ENCODE measurements around the gene SLC30A10.
"Not testable (repeated sequence)": the region's sequence is repeated elsewhere in the genome, so short reads cannot be mapped to it uniquely, and the experiment has no call there.

SLC30A10 gene

GRCh38 chr1:219906924-219907771 lies 21.2 kb downstream of the SLC30A10 start:
- H3K4me1 ChIP-seq (ENCODE audit: insufficient read depth, low read length): peaks cover 5% of the 10 kb centered on the region; the same call in 1 of the 2 replicates
- 91% methylated on average over 5 of the region's 5 CpGs for WGBS
- H3K27me3 ChIP-seq (ENCODE audit: insufficient read depth, low read length): no peaks in the 10 kb centered on the region
- H3K4me3 ChIP-seq (ENCODE audit: low read length): no peak overlapping the region
- H3K9ac ChIP-seq (ENCODE audit: low read depth, low read length): no peak overlapping the region
- H3K9me3 ChIP-seq (ENCODE audit: insufficient read depth, low read depth, low read length): no peaks in the 10 kb centered on the region
- no peaks in the 10 kb centered on the region for H3K36me3 ChIP-seq (ENCODE audit: insufficient read depth, low read length)
- H3K27ac ChIP-seq (ENCODE audit: low read depth, low read length): no peak overlapping the region

GRCh38 chr1:219906565-219906923 lies 21.8 kb downstream of the SLC30A10 start:
- not testable (repeated sequence) for H3K27ac ChIP-seq (ENCODE audit: low read depth, low read length); H3K9ac ChIP-seq (ENCODE audit: low read depth, low read length); H3K4me1 ChIP-seq (ENCODE audit: insufficient read depth, low read length); H3K9me3 ChIP-seq (ENCODE audit: insufficient read depth, low read depth, low read length); H3K36me3 ChIP-seq (ENCODE audit: insufficient read depth, low read length); H3K27me3 ChIP-seq (ENCODE audit: insufficient read depth, low read length); H3K4me3 ChIP-seq (ENCODE audit: low read length)
- 94% methylated on average over 8 of the region's 8 CpGs for WGBS

GRCh38 chr1:219905524-219905923 lies 22.8 kb downstream of the SLC30A10 start:
- H3K9ac ChIP-seq (ENCODE audit: low read depth, low read length): no peak overlapping the region
- no peak overlapping the region for H3K4me3 ChIP-seq (ENCODE audit: low read length)
- H3K27me3 ChIP-seq (ENCODE audit: insufficient read depth, low read length): no peaks in the 10 kb centered on the region
- no peaks in the 10 kb centered on the region for H3K36me3 ChIP-seq (ENCODE audit: insufficient read depth, low read length)
- 88% methylated on average over 4 of the region's 4 CpGs for WGBS
- H3K9me3 ChIP-seq (ENCODE audit: insufficient read depth, low read depth, low read length): no peaks in the 10 kb centered on the region
- H3K27ac ChIP-seq (ENCODE audit: low read depth, low read length): no peak overlapping the region
- 0 out of 2 replicates have a peak, but pooled peaks cover under 1% of the 10 kb centered on the region for H3K4me1 ChIP-seq (ENCODE audit: insufficient read depth, low read length)

GRCh38 chr1:219904934-219905333 lies 23.4 kb downstream of the SLC30A10 start:
- Histone ChIP-seq H3K36me3 (ENCODE audit: insufficient read depth, low read length) (no peaks in the 10 kb centered on the region), H3K27ac (ENCODE audit: low read depth, low read length) (no peak overlapping the region), H3K27me3 (ENCODE audit: insufficient read depth, low read length) (no peaks in the 10 kb centered on the region), H3K9ac (ENCODE audit: low read depth, low read length) (no peak overlapping the region), H3K4me1 (ENCODE audit: insufficient read depth, low read length) (0 out of 2 replicates have a peak, but pooled peaks cover 6% of the 10 kb centered on the region), H3K4me3 (ENCODE audit: low read length) (no peak overlapping the region), H3K9me3 (ENCODE audit: insufficient read depth, low read depth, low read length) (no peaks in the 10 kb centered on the region)
- 61% methylated on average over 1 of the region's 2 CpGs for WGBS

GRCh38 chr1:219903353-219903871 lies 24.9 kb downstream of the SLC30A10 start:
- H3K27ac ChIP-seq (ENCODE audit: low read depth, low read length): no peak overlapping the region
- no peaks in the 10 kb centered on the region for H3K27me3 ChIP-seq (ENCODE audit: insufficient read depth, low read length)
- no peaks in the 10 kb centered on the region for H3K36me3 ChIP-seq (ENCODE audit: insufficient read depth, low read length)
- H3K9me3 ChIP-seq (ENCODE audit: insufficient read depth, low read depth, low read length): no peaks in the 10 kb centered on the region
- H3K4me1 ChIP-seq (ENCODE audit: insufficient read depth, low read length): 0 out of 2 replicates have a peak, but pooled peaks cover 7% of the 10 kb centered on the region
- H3K4me3 ChIP-seq (ENCODE audit: low read length): no peak overlapping the region
- no peak overlapping the region for H3K9ac ChIP-seq (ENCODE audit: low read depth, low read length)
- WGBS: 87% methylated on average over 5 of the region's 5 CpGs

GRCh38 chr1:219902951-219903350 lies 25.4 kb downstream of the SLC30A10 start:
- H3K9me3 ChIP-seq (ENCODE audit: insufficient read depth, low read depth, low read length): no peaks in the 10 kb centered on the region
- H3K36me3 ChIP-seq (ENCODE audit: insufficient read depth, low read length): no peaks in the 10 kb centered on the region
- WGBS: 71% methylated on average over 4 of the region's 4 CpGs
- H3K4me3 ChIP-seq (ENCODE audit: low read length): no peak overlapping the region
- no peaks in the 10 kb centered on the region for H3K27me3 ChIP-seq (ENCODE audit: insufficient read depth, low read length)
- 0 out of 2 replicates have a peak, but pooled peaks cover 7% of the 10 kb centered on the region for H3K4me1 ChIP-seq (ENCODE audit: insufficient read depth, low read length)
- H3K9ac ChIP-seq (ENCODE audit: low read depth, low read length): no peak overlapping the region
- H3K27ac ChIP-seq (ENCODE audit: low read depth, low read length): no peak overlapping the region

- no peak overlapping the region for H3K4me3 ChIP-seq (ENCODE audit: low read length)
- H3K9ac ChIP-seq (ENCODE audit: low read depth, low read length): no peak overlapping the region
- H3K27ac ChIP-seq (ENCODE audit: low read depth, low read length): no peak overlapping the region
These were observed 27.5 kb downstream of the SLC30A10 start for GRCh38 chr1:219900882-219901281.

GRCh38 chr1:219900201-219900600 lies 28.2 kb downstream of the SLC30A10 start:
- no peaks in the 10 kb centered on the region for H3K27me3 ChIP-seq (ENCODE audit: insufficient read depth, low read length)
- WGBS: 71% methylated on average over 1 of the region's 1 CpG
- H3K4me3 ChIP-seq (ENCODE audit: low read length): no peak overlapping the region
- H3K27ac ChIP-seq (ENCODE audit: low read depth, low read length): no peak overlapping the region
- no peaks in the 10 kb centered on the region for H3K36me3 ChIP-seq (ENCODE audit: insufficient read depth, low read length)
- 0 out of 2 replicates have a peak, but pooled peaks cover 18% of the 10 kb centered on the region for H3K4me1 ChIP-seq (ENCODE audit: insufficient read depth, low read length)
- H3K9ac ChIP-seq (ENCODE audit: low read depth, low read length): no peak overlapping the region
- no peaks in the 10 kb centered on the region for H3K9me3 ChIP-seq (ENCODE audit: insufficient read depth, low read depth, low read length)

More at GRCh38 chr1:219900882-219901281, 27.5 kb downstream of the SLC30A10 start:
- Histone ChIP-seq H3K27me3 (ENCODE audit: insufficient read depth, low read length) (no peaks in the 10 kb centered on the region), H3K9me3 (ENCODE audit: insufficient read depth, low read depth, low read length) (no peaks in the 10 kb centered on the region), H3K4me1 (ENCODE audit: insufficient read depth, low read length) (0 out of 2 replicates have a peak, but pooled peaks cover 15% of the 10 kb centered on the region), H3K36me3 (ENCODE audit: insufficient read depth, low read length) (no peaks in the 10 kb centered on the region)
- WGBS: no CpG with 5 or more reads among the region's 1 CpG

- 0 out of 2 replicates have a peak, but pooled peaks cover 18% of the 10 kb centered on the region for H3K4me1 ChIP-seq (ENCODE audit: insufficient read depth, low read length)
- H3K9me3 ChIP-seq (ENCODE audit: insufficient read depth, low read depth, low read length): no peaks in the 10 kb centered on the region
- H3K9ac ChIP-seq (ENCODE audit: low read depth, low read length): no peak overlapping the region
- 96% methylated on average over 5 of the region's 5 CpGs for WGBS
- H3K27me3 ChIP-seq (ENCODE audit: insufficient read depth, low read length): no peaks in the 10 kb centered on the region
- H3K36me3 ChIP-seq (ENCODE audit: insufficient read depth, low read length): no peaks in the 10 kb centered on the region
- H3K4me3 ChIP-seq (ENCODE audit: low read length): no peak overlapping the region
- H3K27ac ChIP-seq (ENCODE audit: low read depth, low read length): no peak overlapping the region
These were observed 30.0 kb downstream of the SLC30A10 start for GRCh38 chr1:219898375-219898774.

GRCh38 chr1:219897914-219898313 lies 30.4 kb downstream of the SLC30A10 start:
- H3K9ac ChIP-seq (ENCODE audit: low read depth, low read length): no peak overlapping the region
- 0 out of 2 replicates have a peak, but pooled peaks cover 18% of the 10 kb centered on the region for H3K4me1 ChIP-seq (ENCODE audit: insufficient read depth, low read length)
- no peak overlapping the region for H3K27ac ChIP-seq (ENCODE audit: low read depth, low read length)
- WGBS: 97% methylated on average over 5 of the region's 5 CpGs
- no peaks in the 10 kb centered on the region for H3K27me3 ChIP-seq (ENCODE audit: insufficient read depth, low read length)
- no peak overlapping the region for H3K4me3 ChIP-seq (ENCODE audit: low read length)
- H3K36me3 ChIP-seq (ENCODE audit: insufficient read depth, low read length): no peaks in the 10 kb centered on the region
- no peaks in the 10 kb centered on the region for H3K9me3 ChIP-seq (ENCODE audit: insufficient read depth, low read depth, low read length)

- WGBS: 96% methylated on average over 1 of the region's 1 CpG
- H3K27ac ChIP-seq (ENCODE audit: low read depth, low read length); H3K36me3 ChIP-seq (ENCODE audit: insufficient read depth, low read length); H3K9me3 ChIP-seq (ENCODE audit: insufficient read depth, low read depth, low read length); H3K9ac ChIP-seq (ENCODE audit: low read depth, low read length); H3K4me3 ChIP-seq (ENCODE audit: low read length); H3K27me3 ChIP-seq (ENCODE audit: insufficient read depth, low read length): not testable (repeated sequence)
- H3K4me1 ChIP-seq (ENCODE audit: insufficient read depth, low read length): 0 out of 2 replicates have a peak, but pooled peaks cover 10% of the 10 kb centered on the region
These were observed 36.1 kb downstream of the SLC30A10 start for GRCh38 chr1:219892271-219892670.

All from HUES64 (cell line).